Activated T-helper 1 cell treated with anti-CD3 and anti-CD28 coated beads, Interleukin-2, amount 50 U/mL, for 16 hours (primary cell): Measurements from ENCODE around the gene SOWAHB.
"Not testable (repeated sequence)": the region's sequence is repeated elsewhere in the genome, so short reads cannot be mapped to it uniquely, and the experiment has no call there.

Experiments
- DNase-seq, 2 donors: peaks; one replicate each; pipeline ENCODE4 v3.0.0-alpha.2; 2020; ENCODE audit warnings: low read depth in 1 of 2, low spot score in 1 of 2

SOWAHB gene

DNA sequence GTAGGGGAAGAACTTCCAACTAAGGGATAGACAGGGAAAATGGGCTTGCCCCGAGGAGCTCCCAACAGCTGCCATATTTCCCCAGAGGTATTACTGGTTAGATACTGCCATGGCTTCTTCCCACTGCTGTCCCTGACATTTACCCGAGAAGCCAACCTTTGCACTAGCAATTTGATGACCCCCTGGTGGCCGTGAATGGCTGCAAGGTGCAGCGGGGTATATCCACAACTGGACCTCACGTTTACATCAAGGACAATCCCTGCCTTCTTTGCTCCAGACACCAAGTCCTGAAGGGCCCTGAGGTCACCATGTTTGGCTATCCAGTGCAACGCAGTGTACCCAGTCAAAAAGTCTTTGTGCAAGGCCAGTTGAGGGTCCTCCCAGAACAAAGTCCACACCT lies 2.3 kb downstream of the SOWAHB start:
- no peak for DNase-seq

DNA sequence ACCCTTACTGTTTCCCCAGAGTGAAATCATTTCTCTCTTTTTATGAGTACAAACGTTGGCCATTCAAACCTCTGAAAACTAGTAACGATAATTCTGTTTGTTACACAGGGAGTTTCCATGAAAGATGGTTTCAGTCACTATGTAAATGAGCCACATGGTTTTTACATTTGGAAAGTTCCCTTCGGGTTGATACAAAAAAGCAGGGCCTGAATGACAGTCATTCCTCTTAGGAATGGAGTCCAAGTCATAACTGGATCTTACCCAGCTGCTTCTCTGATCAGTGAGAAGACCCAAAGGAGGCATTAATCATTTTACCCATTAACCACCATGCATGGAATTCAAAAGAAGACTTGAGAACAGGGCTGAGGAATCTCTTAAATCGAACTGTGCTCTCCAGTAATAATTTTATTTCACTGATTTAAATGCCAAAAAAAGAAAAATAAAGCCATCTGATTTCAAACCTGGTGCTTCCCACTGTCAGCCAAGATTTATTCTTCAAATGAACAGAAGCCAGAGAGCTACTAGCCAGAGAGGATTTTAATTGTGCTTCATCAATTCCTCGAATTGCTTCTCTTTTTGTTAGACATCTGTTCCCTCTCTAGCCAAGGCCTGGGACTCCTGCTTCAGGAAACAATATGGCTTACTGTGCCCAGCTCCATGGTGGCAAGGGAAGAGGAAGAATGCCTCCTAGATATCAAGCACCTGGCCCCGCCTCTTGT lies 3.2 kb downstream of the SOWAHB start:
- no peak for DNase-seq

DNA sequence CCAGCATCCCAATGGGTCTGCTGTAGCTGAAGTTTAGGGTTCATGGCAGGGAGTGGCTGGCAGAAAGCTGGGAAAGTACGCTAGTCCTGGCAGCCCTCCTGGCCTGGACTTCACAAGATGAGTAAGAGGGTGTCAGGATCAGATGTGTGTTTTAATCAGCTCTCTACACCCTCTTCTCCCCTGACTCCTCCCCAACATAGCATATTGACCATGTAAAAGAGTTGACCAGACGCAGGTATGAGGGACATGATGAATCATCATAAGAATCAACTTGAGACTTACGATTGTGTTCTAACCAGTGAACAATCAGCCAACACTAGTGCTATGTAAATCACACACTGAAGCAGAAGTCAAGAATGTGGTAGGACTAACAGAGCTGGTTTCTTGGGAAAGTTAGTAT lies 5.3 kb downstream of the SOWAHB start:
- DNase-seq, result no peak

DNA sequence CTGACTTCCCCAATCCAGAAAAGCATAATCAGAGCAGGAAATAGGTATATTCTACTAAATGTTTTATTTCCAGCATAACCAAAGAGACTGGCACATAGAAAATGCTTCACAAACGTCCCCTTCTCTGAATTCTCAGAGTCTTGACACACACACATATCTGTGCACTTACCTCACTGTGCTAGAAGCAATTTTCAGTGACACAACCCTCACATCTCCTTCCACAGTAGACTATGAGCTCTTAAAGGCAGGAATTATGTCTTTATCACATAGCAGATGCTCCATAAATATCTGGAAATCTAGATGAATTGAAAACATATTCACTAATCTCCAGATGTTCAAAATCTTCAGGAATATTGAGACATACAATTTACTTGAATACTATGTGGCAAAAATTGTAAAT lies 5.9 kb downstream of the SOWAHB start:
- no peak for DNase-seq

DNA sequence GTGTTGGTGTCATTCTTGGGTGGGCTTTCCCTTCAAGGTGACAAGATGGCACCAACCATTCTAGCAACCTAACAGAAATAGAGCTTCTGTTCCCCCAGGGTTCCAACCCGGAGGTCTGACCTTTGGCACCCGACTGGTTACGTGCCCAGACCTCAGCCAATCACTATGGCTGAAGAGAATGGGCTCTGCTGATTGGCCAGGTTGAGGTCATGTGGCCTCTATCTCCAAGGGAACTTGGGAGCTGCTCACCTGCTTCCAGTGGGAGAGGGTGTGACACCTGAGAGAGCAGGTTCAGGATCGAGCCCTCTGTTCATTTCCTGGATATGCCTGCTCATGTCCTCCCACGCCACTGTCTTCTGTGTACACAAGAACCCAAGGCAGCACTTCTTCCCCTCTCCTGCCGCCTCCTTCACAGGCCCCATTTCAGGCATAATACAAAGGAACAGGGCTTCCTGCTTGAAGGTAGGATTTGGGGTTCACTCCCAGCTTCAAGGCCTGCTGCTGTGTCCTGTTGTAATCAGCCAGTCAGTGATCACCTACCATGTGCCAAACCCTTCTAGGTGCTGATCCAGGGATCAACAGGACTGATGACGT lies 11.0 kb downstream of the SOWAHB start:
- DNase-seq, result no peak

DNA sequence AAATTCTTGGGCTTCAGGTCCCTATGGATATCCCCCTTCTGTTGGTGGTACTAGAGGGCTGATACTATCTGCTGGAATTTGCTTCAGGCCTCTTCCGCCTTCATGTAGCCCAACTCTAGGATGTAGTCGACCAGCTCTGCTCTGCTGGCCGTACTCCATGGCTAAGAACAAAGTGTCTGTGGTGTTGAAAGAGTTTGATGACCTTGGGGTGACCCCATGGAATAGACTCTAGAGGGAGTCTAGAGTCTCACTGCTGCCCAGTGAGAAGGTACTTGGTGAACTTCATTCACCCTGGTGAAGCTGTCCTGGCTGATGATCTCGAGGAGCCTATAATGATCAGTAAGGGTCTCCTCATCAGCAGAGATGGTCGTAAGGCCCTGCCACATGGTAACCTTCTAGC lies 11.7 kb downstream of the SOWAHB start:
- no peak for DNase-seq

DNA sequence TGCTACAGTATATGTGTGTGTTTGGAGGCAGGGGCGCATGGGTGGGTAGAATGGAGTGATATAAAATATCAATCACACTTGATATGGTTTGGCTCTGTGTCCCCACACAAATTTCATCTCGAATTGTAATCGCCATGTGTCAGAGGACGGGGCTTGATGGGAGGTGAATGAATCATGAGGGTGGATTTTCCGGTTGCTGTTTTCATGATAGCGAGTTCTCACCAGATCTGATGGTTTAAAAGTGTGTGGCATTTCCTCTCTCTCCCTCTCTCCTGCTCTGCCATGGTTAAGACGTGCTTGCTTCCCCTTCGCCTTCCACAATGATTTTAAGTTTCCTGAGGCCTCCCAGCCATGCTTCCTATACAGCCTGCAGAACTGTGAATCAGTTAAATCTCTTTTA lies 14.8 kb downstream of the SOWAHB start:
- DNase-seq, result no peak

DNA sequence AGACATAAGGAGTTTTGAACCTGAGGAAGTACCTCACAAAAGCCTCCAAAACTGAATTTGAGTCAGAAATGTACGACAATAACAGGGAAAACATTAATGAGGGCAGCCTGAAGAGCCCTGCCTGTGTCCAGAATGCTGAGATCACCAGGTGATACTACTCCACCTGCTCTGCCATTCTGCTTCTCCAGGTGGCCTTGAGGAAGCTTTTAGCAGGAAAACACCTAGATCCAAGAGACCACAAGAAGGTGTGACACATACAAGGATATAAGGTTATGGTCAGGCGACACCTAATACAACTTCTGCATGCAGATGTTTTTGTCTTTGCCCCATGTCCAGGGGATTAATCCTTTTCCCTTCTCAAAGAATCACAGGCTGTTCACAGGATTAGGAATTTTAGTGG lies 15.3 kb downstream of the SOWAHB start:
- DNase-seq, result no peak

DNA sequence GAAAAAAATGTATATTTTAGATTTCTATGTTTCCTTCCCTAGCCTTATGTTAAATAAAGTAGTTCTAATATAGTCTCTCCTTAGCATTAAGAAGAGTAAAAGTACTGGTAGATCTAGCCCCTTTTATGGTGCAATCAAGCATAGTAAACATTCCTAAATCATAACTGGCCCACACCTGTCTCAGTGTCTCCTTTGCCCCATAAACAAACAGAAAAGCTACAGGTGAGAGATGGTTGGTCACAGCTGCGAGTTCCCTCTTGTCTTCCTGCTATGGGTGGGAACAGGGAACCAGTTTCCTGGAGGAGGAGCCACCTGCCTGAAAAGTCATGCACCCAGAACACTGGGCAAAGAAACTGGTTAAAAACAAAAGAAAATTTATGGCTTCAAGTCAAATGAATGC lies 16.6 kb downstream of the SOWAHB start:
- no peak for DNase-seq

DNA sequence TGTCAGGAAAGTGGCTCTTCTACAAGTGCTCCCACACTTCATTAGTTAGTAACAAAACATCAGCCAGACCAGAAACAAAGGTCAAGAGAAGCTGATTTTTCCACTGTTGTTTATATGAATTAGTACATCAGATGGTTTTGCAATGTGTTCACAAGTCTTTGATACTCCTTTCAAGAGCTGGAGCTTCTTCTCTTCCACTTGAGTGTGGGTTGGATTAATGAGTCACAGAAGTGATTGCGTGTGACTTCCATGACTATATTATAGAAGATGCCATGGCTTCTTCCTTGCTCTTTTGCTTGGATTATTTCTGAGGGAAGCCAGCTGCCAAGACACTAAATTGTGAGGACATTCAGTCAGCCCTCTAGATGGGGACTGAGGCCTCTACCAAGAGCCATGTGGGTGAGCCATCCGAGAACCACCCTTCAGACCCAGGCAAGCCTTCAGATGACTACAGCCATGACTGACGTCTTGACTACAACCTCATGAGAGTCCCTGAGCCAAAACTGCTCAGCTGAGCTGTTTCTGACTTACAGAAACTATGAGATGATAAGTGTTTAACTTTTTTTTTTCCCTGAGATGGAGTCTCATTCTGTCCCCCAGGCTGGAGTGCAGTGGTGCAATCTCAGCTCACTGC lies 18.1 kb downstream of the SOWAHB start:
- DNase-seq, result no peak

DNA sequence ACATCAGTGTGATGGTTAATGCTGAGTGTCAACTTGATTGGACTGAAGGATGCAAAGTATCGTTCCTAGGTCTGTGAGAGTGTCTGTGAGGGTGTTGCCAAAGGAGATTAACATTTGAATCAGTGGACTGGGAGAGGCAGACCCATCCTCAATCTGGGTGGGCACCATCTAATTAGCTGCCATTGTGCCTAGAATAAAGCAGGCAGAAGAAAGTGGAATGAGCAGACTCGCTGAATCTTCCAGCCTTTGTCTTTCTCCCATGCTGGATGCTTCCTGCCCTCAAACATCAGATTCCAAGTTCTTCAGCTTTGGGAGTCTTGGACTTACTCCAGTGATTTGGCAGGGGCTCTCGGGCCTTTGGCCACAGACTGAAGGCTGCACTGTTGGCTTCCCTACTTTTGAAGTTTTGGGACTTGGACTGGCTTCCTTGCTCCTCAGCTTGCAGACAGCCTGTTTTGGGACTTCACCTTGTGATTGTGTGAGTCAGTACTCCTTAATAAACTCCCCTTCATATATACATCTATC lies 19.2 kb downstream of the SOWAHB start:
- DNase-seq, result not testable (repeated sequence)

DNA sequence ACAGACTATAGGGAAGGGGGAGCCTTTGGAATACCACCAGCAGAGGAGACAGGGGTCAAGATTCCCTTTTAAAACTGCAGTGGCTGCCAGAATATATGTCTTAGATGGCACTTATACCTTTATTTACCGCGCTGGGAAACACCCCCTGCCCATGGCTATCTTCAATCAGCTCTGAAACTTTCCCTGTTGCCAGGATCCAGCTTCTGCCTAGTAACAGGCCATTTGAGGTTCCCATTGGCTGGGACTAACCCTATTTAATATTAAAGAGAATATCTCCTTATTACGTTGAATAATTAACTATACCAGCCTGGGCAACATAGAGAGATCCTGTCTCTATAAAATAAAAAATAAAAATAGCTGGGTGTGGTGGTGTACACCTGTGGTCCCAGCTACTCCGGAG lies 23.8 kb downstream of the SOWAHB start:
- no peak for DNase-seq

DNA sequence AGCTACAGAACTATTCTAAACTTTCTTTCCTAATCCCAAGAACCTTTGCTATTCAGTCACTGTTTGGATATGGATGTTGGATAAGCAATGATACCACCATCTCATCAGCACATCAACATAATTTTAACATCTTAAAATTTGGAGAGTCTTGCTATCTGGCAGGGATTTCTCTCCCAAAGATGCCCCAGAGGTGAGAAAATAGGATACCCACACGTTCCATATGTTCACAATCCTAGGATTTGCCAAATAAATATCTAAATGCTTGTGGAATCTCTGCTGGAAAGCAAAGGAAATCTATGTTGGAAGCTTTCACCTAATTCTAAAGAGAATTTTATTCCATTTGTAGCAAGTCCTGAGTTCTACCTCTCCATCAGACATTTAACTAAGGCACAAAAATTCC lies 24.4 kb downstream of the SOWAHB start:
- no peak for DNase-seq

DNA sequence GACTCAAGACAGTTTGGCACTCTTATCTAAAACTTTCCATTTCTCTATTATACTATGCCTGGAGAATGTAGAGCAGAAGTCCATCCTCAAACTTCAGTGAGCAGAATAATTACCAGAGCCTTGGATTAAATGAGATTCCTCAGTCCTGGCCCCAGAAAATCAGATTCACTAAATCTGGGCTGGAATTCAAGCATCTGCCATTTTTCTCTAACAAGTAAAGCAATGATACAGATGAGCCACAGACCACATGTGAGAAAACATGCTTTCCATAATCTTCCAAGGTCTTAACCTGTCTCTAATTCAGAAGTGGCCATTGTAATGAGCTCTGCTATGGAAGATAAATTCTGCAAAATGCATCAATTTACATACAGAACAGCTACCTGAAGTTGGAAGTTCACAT lies 25.4 kb downstream of the SOWAHB start:
- no peak for DNase-seq

DNA sequence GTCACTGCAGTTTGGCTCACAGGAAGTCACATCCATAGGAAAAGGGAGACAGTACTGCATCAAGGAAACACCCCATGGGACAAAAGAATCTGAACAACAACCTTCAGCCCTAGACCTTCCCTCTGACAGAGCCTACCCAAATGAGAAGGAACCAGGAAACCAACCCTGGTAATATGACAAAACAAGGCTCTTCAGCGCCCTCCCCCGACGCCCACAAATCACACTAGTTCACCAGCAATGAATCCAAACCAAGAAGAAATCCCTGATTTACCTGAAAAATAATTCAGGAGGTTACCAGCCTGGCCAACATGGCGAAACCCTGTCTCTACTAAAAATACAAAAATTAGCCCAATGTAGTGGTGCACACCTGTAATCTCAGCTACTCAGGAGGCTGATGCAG lies 29.2 kb downstream of the SOWAHB start:
- DNase-seq, result not testable (repeated sequence)

DNA sequence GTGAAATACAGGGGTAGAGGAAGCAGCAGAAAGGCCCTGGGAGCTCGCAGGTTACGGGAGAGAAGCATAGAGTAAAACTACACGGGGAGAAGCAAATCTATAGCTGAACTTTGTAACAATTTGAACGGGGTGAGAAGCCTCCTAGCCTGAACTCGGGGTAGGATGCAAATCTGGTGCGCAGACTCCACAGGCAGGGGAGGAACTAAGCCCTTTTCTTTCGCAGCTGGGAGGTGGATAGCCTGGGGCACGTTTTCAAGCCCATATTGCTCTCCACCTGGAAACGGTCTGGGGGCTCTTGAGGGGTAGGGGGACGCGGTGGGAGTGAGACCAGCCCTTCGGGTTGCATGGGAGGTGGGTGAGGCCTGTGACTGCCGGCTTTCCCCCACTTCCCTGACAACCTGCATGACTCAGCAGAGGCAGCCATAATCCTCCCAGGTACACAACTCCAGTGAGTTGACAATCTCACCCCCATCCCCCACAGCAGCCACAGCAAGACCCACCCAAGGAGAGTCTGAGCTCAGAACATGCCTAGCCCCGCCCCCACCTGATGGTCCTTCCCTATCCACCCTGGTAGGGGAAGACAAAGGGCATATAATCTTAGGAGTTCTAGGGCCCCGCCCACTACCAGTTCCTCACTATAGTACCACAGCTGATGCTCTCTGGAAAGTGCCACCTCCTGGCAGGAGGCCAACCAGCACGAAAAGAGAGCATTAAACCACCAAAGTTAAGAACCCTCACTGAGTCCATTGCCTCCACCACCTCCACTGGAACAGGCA lies 29.9 kb downstream of the SOWAHB start:
- no peak for DNase-seq

DNA sequence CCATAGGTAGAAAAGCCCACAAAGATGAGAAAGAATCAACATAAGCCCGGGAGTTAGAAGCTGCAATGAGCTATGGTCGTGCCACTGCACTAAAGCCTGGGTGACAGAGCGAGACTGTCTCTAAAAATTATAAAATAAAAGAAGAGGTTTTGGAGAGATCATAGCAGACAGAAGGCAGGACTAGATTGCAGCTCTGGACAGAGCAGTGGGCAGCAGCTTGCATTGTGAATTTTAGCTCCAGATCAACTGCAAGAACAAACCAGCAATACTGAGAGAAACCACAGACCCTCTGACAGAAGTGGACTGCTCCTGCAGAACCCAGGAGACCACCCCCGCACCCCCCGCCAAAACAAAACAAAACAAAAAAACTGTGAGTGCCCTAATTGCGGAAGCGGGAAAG lies 30.6 kb downstream of the SOWAHB start:
- DNase-seq, result no peak

DNA sequence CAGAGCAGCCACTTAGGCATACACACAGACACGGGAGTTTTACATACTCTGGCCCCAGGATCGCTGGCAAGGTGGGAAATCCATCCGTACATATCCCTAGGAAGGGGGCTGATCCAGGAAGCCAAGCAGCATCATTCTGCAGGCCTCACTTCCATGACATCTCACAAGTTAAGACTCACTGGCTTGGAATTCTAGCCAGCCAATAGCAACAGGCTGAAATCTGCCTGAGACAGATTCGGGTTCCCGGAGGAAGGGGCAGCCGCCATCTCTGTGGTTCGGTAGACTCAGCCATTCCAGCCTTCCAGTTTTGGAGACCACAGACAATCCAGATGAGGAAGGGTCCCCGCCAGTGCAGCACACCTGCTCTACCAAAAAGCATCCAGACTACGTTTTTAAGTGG lies 31.3 kb downstream of the SOWAHB start:
- no peak for DNase-seq

DNA sequence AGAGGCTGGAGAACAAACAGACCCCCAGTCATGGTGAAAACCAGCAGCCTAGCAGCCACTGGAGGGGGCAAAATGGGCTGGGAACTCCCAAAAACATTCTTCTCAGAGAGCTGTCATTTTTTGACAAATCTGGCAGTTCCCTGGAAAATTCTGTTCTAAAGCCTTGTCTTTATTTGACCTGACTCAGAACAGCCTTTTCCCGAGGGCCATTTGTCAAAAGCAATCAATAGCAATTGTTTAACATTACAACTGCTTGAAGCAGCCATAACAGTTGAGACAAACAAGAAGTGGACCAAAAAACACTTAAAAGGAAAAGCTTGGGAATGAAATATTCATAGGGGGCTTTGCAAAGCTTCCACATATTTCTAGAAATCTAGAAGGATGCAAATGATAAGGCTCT lies 39.6 kb downstream of the SOWAHB start:
- no peak for DNase-seq

DNA sequence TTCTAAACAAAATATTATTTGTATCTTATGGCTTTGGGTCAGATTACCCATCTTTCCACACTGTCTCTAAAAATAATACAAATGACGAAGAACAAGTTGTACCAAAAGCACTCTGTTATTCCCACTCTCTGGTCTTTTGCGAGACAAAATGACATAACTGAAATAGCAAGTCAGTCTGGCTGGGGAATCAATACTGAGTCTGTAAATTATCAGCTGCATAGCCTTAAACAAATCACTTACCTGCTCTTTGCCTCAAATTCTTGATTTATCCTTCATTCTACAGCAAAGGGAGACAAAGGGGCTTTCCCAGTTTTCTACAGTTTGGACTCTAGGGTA lies 40.9 kb downstream of the SOWAHB start:
- no peak for DNase-seq

DNA sequence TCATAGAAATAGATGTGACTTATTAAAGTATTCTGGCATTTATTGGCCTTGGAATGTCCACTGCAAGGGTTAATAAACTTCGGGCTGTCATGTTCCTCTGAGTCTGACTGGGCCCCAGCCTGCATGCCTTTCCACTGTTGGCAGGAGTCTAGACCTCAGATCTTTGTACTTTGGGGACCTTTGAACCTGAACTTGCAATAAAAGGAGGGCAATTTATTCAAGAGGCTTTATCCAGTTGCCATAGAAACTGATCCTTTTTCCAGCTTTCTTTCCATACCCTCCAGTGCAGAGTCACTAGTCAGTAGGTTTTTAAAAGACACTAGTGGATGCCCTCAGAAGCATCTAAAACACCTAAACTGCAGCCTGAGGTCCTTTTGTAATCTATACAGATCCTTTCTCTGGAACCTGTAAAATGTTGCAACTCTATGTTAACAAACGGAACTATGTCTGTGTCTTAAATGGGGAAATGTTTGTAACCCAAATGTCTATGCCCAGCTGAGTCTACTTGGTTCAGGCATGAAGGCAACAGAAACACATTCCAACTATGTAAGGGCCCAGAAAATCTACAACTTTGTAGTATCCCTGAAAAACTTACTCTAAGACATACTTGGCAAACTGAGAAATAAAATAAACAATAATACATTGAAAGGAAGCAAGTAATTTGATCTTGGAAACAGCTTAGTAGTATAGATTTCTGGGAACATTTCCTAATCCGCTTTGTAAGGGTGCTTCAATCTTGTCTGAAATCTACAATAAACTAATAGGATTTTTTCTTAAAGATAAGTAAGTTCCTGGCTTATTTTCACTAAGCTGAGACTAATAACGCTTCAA lies 41.5 kb downstream of the SOWAHB start:
- DNase-seq, result no peak
